PC-3 (cell line): ENCODE measurements around the gene SLC35B1. TPM values are rescaled to one million over a fixed set of nuclear protein-coding genes. Genes with fewer than 3 reads are reported as not detected.

Experiments used
- ATAC-seq: fragments of 200-7000 bp; cut with Tn5 transposase; 2 replicates; pipeline ENCODE4 v1.9.1; 2020; ENCODE audit warnings: mild to moderate bottlenecking, moderate library complexity
- BruUV-seq: library from RNA; stranded (reverse); fragments of 400-500 nt; replicated peaks from 2 replicates; lab custom pipeline; 2021; lab: Mats Ljungman, UMichigan
- CTCF ChIA-PET: fragments of 300-600 bp; sonication (Branson Sonifier 250); formaldehyde crosslinking; loops from one replicate; lab custom pipeline; 2022; ENCODE audit warnings: antibody characterized with exemption; lab: Charles Lee
- POLR2A ChIA-PET: fragments of 300-600 bp; sonication (Branson Sonifier 250); formaldehyde crosslinking; loops from one replicate; lab custom pipeline; 2022; ENCODE audit warnings: antibody characterized with exemption; ENCODE audit not compliant: unreplicated experiment; lab: Charles Lee
- DNase-seq: peaks from one replicate; pipeline ENCODE4 v3.0.0-alpha.2; 2015
- H2AFZ ChIP-seq: fragments of 300-600 bp; sonication (generic); 2 replicates; pipeline ENCODE4 v1.6.0; 2016; ENCODE audit warnings: antibody characterized with exemption, low read length
- H3F3A ChIP-seq: fragments of 300-600 bp; sonication (generic); one replicate; pipeline ENCODE4 v1.6.0; 2017; ENCODE audit warnings: antibody characterized with exemption, low read length, control low read depth, mild to moderate bottlenecking; ENCODE audit not compliant: unreplicated experiment
- H3K27ac ChIP-seq: fragments of 300-600 bp; sonication (generic); 2 replicates; pipeline ENCODE4 v1.5.1; 2016; ENCODE audit warnings: mild to moderate bottlenecking, low read length
- H3K27me3 ChIP-seq: fragments of 300-600 bp; sonication (generic); 2 replicates; pipeline ENCODE4 v1.6.1; 2016; ENCODE audit warnings: low read length, mixed read lengths
- H3K36me3 ChIP-seq: fragments of 300-600 bp; sonication (generic); 2 replicates; pipeline ENCODE4 v1.6.1; 2016; ENCODE audit warnings: low read depth, mixed run types, low read length, mixed read lengths
- H3K4me1 ChIP-seq: fragments of 300-600 bp; sonication (generic); 2 replicates; pipeline ENCODE4 v1.5.1; 2016; ENCODE audit warnings: low read length; ENCODE audit not compliant: insufficient read depth
- H3K4me2 ChIP-seq: fragments of 300-600 bp; sonication (generic); 2 replicates; pipeline ENCODE4 v1.6.0; 2016; ENCODE audit warnings: low read length
- H3K4me3 ChIP-seq: fragments of 300-600 bp; sonication (generic); 2 replicates; pipeline ENCODE4 v1.5.1; 2016; ENCODE audit warnings: mild to moderate bottlenecking, low read length, mixed read lengths
- H3K79me2 ChIP-seq: fragments of 300-600 bp; sonication (generic); 2 replicates; pipeline ENCODE4 v1.6.1; 2017; ENCODE audit warnings: low read length, mixed read lengths
- H3K9ac ChIP-seq: fragments of 300-600 bp; sonication (generic); 2 replicates; pipeline ENCODE4 v1.6.0; 2016; ENCODE audit warnings: mild to moderate bottlenecking, low read length
- H3K9me2 ChIP-seq: fragments of 300-600 bp; sonication (generic); replicated peaks from 2 replicates; pipeline ENCODE4 v1.6.1; 2016; ENCODE audit warnings: mixed run types, low read length, mixed read lengths
- H3K9me3 ChIP-seq: fragments of 300-600 bp; sonication (generic); 2 replicates; pipeline ENCODE4 v1.6.1; 2016; ENCODE audit warnings: low read length, mixed read lengths
- H4K20me1 ChIP-seq: fragments of 300-600 bp; sonication (generic); 2 replicates; pipeline ENCODE4 v1.6.1; 2016; ENCODE audit warnings: low read length, mixed read lengths
- EZH2 ChIP-seq: fragments of 300-600 bp; sonication (generic); IDR thresholded peaks from one replicate; pipeline ENCODE4 v1.6.1; 2017; ENCODE audit warnings: antibody characterized with exemption, mild to moderate bottlenecking, low read length; ENCODE audit not compliant: unreplicated experiment
- EZH2phosphoT487 ChIP-seq: fragments of 300-600 bp; sonication (generic); IDR thresholded peaks from 2 replicates; pipeline ENCODE4 v1.6.1; 2018; ENCODE audit warnings: mild to moderate bottlenecking, antibody characterized with exemption, low read length, borderline replicate concordance
- intact Hi-C: fragments of 100-400 bp; cut with micrococcal nuclease; formaldehyde crosslinking; loops from 2 replicates; pipeline ENCODE4 v1.9.0; 2023
- total RNA-seq: library from RNA; depleted of rRNA; stranded (reverse); fragments of >200 nt; gene quantifications from 2 replicates; pipeline ENCODE4 v1.2.3, GENCODE V29; 2014
- TF ChIP-seq, protein P1 (sequence below): fragments of 300-600 bp; sonication (generic); conservative IDR thresholded peaks from 2 replicates; pipeline ENCODE4 v1.5.1; 2017; ENCODE audit warnings: antibody characterized with exemption, low read depth, mild to moderate bottlenecking, low read length

Gene SLC35B1
- total RNA-seq, 1 experiment from 2014 or later: 211 TPM

DNA sequence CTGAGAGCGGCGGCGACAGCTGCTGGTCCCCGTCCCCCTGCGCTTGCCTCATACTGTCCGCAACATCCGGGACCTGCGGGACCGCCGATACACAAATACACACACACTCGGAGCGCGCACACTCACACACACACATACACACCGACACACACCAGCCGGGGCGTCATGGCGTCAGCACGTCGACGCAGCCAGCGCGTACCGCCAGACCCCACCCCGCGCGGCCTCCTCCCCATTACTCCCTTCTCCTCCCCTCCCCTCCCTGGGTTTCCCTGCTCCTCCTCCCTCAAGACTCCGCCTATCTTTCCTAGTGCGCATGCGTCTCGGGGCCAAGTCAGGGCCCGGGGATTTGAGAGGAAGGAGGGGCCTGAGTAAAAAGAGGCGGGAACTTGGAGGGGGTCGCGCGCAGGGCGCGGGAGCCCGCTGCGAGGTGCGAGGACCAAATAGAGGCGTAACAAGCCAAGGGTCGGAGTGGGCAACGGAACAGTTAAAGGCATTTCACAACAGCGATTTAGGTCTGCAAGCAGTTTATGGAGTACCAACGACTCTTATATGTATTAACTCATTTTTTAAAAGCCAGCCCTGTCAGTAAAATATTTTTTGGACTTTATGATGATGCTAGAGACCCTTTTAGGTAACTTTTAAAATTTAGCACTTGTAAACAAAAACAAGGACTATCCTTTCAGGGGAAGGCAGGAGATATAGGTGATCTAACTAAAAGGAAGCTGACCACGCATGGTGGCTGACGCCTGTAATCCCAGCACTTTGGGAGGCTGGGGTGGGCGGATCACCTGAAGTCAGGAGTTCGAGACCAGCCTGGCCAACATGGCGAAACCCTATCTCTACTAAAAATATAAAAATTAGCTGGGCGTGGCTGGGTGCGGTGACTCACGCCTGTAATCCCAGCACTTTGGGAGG, 29.6 kb downstream of the SLC35B1 start, which contains the start of gene SPOP:
SPOP (minus strand) TSS at position 165 of the 915 bp plus-strand sequence. CDS start 55,287 bp downstream, outside the sequence.
- H3K4me2 ChIP-seq: peak within 1 kb of the TSS; percentile 99
- peak within 1 kb of the TSS; percentile 90 for H3K4me3 ChIP-seq
- H3K79me2 ChIP-seq: peaks cover 40% of the 10 kb centered on the region
- H4K20me1 ChIP-seq: 0 out of 2 replicates have a peak, but pooled peaks cover 9% of the 10 kb centered on the region
- peaks cover 24% of the 10 kb centered on the region for H3K4me1 ChIP-seq
- BruUV-seq: no TSS peak
- H3F3A ChIP-seq: no peaks in the 10 kb centered on the region
- POLR2A ChIA-PET: interaction anchor here (0.8 kb wide), 1 partner anchor 31 kb away, joined by 10 read pairs; no protein-coding TSS in a partner anchor
- peak; percentile 91 for ATAC-seq
- no peaks in the 10 kb centered on the region for H3K9me3 ChIP-seq
- H2AFZ ChIP-seq: peak within 1 kb of the TSS; percentile 89
- H3K27me3 ChIP-seq: no peaks in the 10 kb centered on the region
- CTCF ChIA-PET: no interaction called here
- H3K9ac ChIP-seq: peak within 1 kb of the TSS; percentile 91
- TF ChIP-seq EZH2 (no peak), EZH2phosphoT487 (no peak)
- TF ChIP-seq, protein P1, sequence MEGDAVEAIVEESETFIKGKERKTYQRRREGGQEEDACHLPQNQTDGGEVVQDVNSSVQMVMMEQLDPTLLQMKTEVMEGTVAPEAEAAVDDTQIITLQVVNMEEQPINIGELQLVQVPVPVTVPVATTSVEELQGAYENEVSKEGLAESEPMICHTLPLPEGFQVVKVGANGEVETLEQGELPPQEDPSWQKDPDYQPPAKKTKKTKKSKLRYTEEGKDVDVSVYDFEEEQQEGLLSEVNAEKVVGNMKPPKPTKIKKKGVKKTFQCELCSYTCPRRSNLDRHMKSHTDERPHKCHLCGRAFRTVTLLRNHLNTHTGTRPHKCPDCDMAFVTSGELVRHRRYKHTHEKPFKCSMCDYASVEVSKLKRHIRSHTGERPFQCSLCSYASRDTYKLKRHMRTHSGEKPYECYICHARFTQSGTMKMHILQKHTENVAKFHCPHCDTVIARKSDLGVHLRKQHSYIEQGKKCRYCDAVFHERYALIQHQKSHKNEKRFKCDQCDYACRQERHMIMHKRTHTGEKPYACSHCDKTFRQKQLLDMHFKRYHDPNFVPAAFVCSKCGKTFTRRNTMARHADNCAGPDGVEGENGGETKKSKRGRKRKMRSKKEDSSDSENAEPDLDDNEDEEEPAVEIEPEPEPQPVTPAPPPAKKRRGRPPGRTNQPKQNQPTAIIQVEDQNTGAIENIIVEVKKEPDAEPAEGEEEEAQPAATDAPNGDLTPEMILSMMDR: no peak
- DNase-seq: peak; percentile 100
- H3K9me2 ChIP-seq: no peaks in the 10 kb centered on the region
- peaks cover 11% of the 10 kb centered on the region; the same call in 1 of the 2 replicates for H3K36me3 ChIP-seq
- H3K27ac ChIP-seq: peak within 1 kb of the TSS; percentile 71
- intact Hi-C loops: loop anchor here (5.0 kb wide), 1 partner anchor 41 kb away; no protein-coding TSS in a partner anchor

DNA sequence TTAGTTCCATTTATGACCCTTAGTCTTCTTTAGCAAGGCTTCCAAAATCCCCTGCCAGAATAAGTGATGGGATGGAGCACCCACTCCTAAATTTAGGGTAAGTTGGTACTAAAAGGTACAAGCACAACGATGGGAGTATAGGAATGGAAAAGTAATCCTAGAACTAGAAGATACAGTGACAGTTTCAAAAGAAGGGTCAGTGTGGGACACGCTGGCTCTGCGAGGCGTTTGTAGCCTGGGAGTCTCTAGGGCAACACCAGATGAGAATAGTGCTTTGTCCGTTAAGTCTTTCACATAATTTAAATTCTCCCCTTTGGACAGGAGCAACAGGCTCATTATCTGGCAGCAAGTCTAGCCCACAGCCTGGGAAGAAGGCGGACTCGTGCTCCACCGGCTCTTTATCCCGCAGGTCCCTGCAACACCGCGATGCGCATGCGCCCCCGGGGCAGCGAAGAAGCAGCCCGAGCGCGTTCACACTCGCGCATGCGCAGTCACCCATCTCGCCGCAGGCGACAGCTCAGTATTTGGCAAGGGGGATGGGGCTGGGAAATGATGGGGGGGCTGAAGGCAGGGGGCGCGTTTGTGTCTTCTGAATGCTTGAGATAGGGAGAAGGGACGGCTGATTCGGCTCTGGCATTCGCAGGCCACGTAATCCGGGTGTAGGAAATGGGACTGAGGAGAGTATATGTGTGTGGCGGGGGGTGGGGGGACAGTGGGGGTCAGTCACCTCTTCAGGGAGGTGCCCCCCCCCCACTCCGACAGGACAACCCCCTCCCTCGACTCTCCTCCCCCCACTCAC, 30.4 kb downstream of the SLC35B1 start:
- TSS peak; percentile 47 for BruUV-seq
- 0 out of 2 replicates have a peak, but pooled peaks cover 9% of the 10 kb centered on the region for H4K20me1 ChIP-seq
- H3K9ac ChIP-seq: peak overlapping the region; percentile 91
- CTCF ChIA-PET: interaction anchor here (0.6 to 0.7 kb wide), 5 partner anchors 30 to 379 kb away, joined by 6 to 14 read pairs (median 10); partner anchors contain the start of genes FAM117A, ITGA3 and SLC35B1
- peak overlapping the region; percentile 89 for H2AFZ ChIP-seq
- no peaks in the 10 kb centered on the region for H3F3A ChIP-seq
- ATAC-seq (peak; percentile 72), DNase-seq (peak; percentile 98)
- H3K27ac ChIP-seq: peak overlapping the region; percentile 71
- no peaks in the 10 kb centered on the region for H3K27me3 ChIP-seq
- POLR2A ChIA-PET: interaction anchor here (0.6 to 0.8 kb wide), 4 partner anchors 23 to 262 kb away, joined by 4 to 21 read pairs (median 12); partner anchors contain the start of gene PHB1
- H3K4me2 ChIP-seq: peak overlapping the region; percentile 99
- H3K36me3 ChIP-seq: peaks cover 11% of the 10 kb centered on the region; the same call in 1 of the 2 replicates
- no peak for TF ChIP-seq EZH2
- TF ChIP-seq, protein P1: no peak
- no peak for TF ChIP-seq EZH2phosphoT487
- peaks cover 24% of the 10 kb centered on the region for H3K4me1 ChIP-seq
- no peaks in the 10 kb centered on the region for H3K9me3 ChIP-seq
- H3K9me2 ChIP-seq: no peaks in the 10 kb centered on the region
- intact Hi-C loops: loop anchor here (5.0 kb wide), 1 partner anchor 40 kb away; no protein-coding TSS in a partner anchor
- H3K4me3 ChIP-seq: peak overlapping the region; percentile 90
- peaks cover 47% of the 10 kb centered on the region for H3K79me2 ChIP-seq
